ENCODE data around the gene KDELR3. TPM values are rescaled to one million over a fixed set of nuclear protein-coding genes. Genes with fewer than 3 reads are reported as not detected.

The KDELR3 gene
- polyA plus RNA-seq, 1 of the 3 experiments (the other 2 are of a cell fraction), result 17.1 TPM

GRCh38 chr22:38460426-38460840 is 7.5 kb upstream of the KDELR3 start:
- Histone ChIP-seq H3K27me3 (ENCODE audit: insufficient read depth) (no peaks in the 10 kb centered on the region; the same call in 1 of the 2 replicates), H3K79me2 (ENCODE audit: insufficient read depth) (no peaks in the 10 kb centered on the region), H2AFZ (ENCODE audit: low read depth) (no peak overlapping the region), H3K9ac (no peak overlapping the region), H3K27ac (ENCODE audit: low read depth in 2 of 2, low read length in 1 of 2) (no peak overlapping the region), H3K4me2 (no peak overlapping the region), H4K20me1 (ENCODE audit: insufficient read depth) (no peaks in the 10 kb centered on the region), H3F3A (replicated peaks; ENCODE audit: insufficient read depth) (no peaks in the 10 kb centered on the region), H3K36me3 (replicated peaks in 1 of 2; ENCODE audit: control insufficient read depth in 1 of 2, insufficient read depth in 2 of 2, low read length in 1 of 2) (no peaks in the 10 kb centered on the region), H3K4me1 (ENCODE audit: control insufficient read depth in 1 of 2, insufficient read depth in 2 of 2, low read depth in 1 of 2, low read length in 1 of 2) (peaks cover 0 to 14% of the 10 kb centered on the region in 2 experiments; a peak in 1 of 4 replicates), H3K4me3 (ENCODE audit: low read depth in 2 of 2, low read length in 1 of 2) (no peak overlapping the region), H3K9me3 (no peaks in the 10 kb centered on the region), H3K9me2 (no peaks in the 10 kb centered on the region)
- POLR2A ChIA-PET, result no interaction called here
- DNase-seq, result no peak
- TF ChIP-seq FOXJ3 (CRISPR knock-in tag; IDR thresholded peaks at IDR 0.05) (no peak), USF2 (IDR thresholded peaks at IDR 0.05; ENCODE audit: borderline replicate concordance, low read depth, low read length) (no peak), EP300 (IDR thresholded peaks at IDR 0.05; ENCODE audit: borderline replicate concordance in 1 of 2, low read depth in 1 of 2, low read length in 1 of 2) (no peak), RFX5 (IDR thresholded peaks at IDR 0.05; ENCODE audit: low read length) (no peak), MEF2A (IDR thresholded peaks at IDR 0.05; ENCODE audit: borderline replicate concordance, low read depth) (no peak), NFIC (IDR thresholded peaks at IDR 0.05; ENCODE audit: borderline replicate concordance) (no peak), YY1 (IDR thresholded peaks at IDR 0.05; ENCODE audit: low read depth) (no peak), SMC3 (IDR thresholded peaks at IDR 0.05; ENCODE audit: low read depth, low read length) (no peak), MXI1 (IDR thresholded peaks at IDR 0.05; ENCODE audit: low read depth, low read length) (no peak), FOSL2 (IDR thresholded peaks at IDR 0.05; ENCODE audit: borderline replicate concordance, low read depth) (no peak), IRF3 (IDR thresholded peaks at IDR 0.05; ENCODE audit: low read depth, low read length) (no peak), TCF12 (IDR thresholded peaks at IDR 0.05) (no peak), PBX3 (IDR thresholded peaks at IDR 0.05) (no peak), ELF1 (IDR thresholded peaks at IDR 0.05) (no peak), POLR2AphosphoS5 (IDR thresholded peaks at IDR 0.05; ENCODE audit: low read depth, low read length) (no peak), TAF1 (IDR thresholded peaks at IDR 0.05; ENCODE audit: borderline replicate concordance, low read depth, low read length) (no peak), SIN3A (IDR thresholded peaks at IDR 0.05; ENCODE audit: borderline replicate concordance, low read depth, low read length) (no peak), RCOR1 (IDR thresholded peaks at IDR 0.05; ENCODE audit: low read length) (no peak), CTCF (IDR thresholded peaks at IDR 0.05) (no peak)
- CTCF ChIA-PET, result no interaction called here
- WGBS (ENCODE audit: low lambda C conversion rate), result 80% methylated on average over 6 of the region's 8 CpGs
